Measurements from ENCODE around the gene MEIS2.
A peak's percentile ranks its signal among the peaks of the same experiment; 100 is the strongest.

MEIS2 gene

GRCh38 chr15:37117030-37117429, 16.7 kb upstream of the MEIS2 start:
- no peak overlapping the region for H3K4me3 ChIP-seq (replicated peaks in 1 of 2; ENCODE audit: low read depth in 2 of 2, low read length in 2 of 2)
- TF ChIP-seq CTCF (IDR thresholded peaks at IDR 0.05; ENCODE audit: low read depth, low read length) = no peak
- no peak for DNase-seq (ENCODE audit: low read depth in 2 of 2)

GRCh38 chr15:37115538-37115937, 15.2 kb upstream of the MEIS2 start:
- no peak for DNase-seq (ENCODE audit: low read depth in 2 of 2)
- no peak overlapping the region for H3K4me3 ChIP-seq (replicated peaks in 1 of 2; ENCODE audit: low read depth in 2 of 2, low read length in 2 of 2)
- no peak for TF ChIP-seq CTCF (IDR thresholded peaks at IDR 0.05; ENCODE audit: low read depth, low read length)

- H3K4me3 ChIP-seq (replicated peaks in 1 of 2; ENCODE audit: low read depth in 2 of 2, low read length in 2 of 2) = no peak overlapping the region
- no peak for TF ChIP-seq CTCF (IDR thresholded peaks at IDR 0.05; ENCODE audit: low read depth, low read length)
- DNase-seq (ENCODE audit: low read depth in 2 of 2) = no peak
Observed at GRCh38 chr15:37112971-37113670, 12.8 kb upstream of the MEIS2 start.

- no peak overlapping the region for H3K4me3 ChIP-seq (replicated peaks in 1 of 2; ENCODE audit: low read depth in 2 of 2, low read length in 2 of 2)
- no peak for TF ChIP-seq CTCF (IDR thresholded peaks at IDR 0.05; ENCODE audit: low read depth, low read length)
- DNase-seq (ENCODE audit: low read depth in 2 of 2) = peak in 1 of 2 donors; percentile 55
Observed at GRCh38 chr15:37112171-37112570, 11.8 kb upstream of the MEIS2 start.

GRCh38 chr15:37111427-37111717, 11.0 kb upstream of the MEIS2 start:
- H3K4me3 ChIP-seq (replicated peaks in 1 of 2; ENCODE audit: low read depth in 2 of 2, low read length in 2 of 2) = no peak overlapping the region
- no peak for DNase-seq (ENCODE audit: low read depth in 2 of 2)
- TF ChIP-seq CTCF (IDR thresholded peaks at IDR 0.05; ENCODE audit: low read depth, low read length) = no peak

GRCh38 chr15:37109872-37110572, 9.7 kb upstream of the MEIS2 start:
- DNase-seq (ENCODE audit: low read depth in 2 of 2) = peak; percentile 47 to 77
- peak overlapping the region; percentile 40 to 55 for H3K4me3 ChIP-seq (replicated peaks in 1 of 2; ENCODE audit: low read depth in 2 of 2, low read length in 2 of 2)
- no peak for TF ChIP-seq CTCF (IDR thresholded peaks at IDR 0.05; ENCODE audit: low read depth, low read length)
